Upper lobe of left lung (tissue), 6 donors: ENCODE measurements around the gene FUT2. TPM values are rescaled to one million over a fixed set of nuclear protein-coding genes. Genes with fewer than 3 reads are reported as not detected.
A peak's percentile ranks its signal among the peaks of the same experiment; 100 is the strongest.

Experiments
- ATAC-seq, 2 donors: fragments of 200-7000 bp; cut with Tn5 transposase; one replicate each; pipeline ENCODE4 v1.9.1; 2022; ENCODE audit warnings: mild to moderate bottlenecking in 2 of 2, moderate library complexity in 2 of 2; ENCODE audit not compliant: low FRiP score in 2 of 2
- DNase-seq, 2 donors: peaks; one replicate each; pipeline ENCODE4 v3.0.0-alpha.2; 2019 to 2020
- H3K27ac ChIP-seq, 4 donors: fragments of 200-600 bp; sonication (generic); one replicate each; pipeline ENCODE4 v1.5.1; 2016 to 2019
- H3K27me3 ChIP-seq, 4 donors: fragments of 200-600 bp; sonication (generic); one replicate each; pipeline ENCODE4 v1.5.1; 2017 to 2019
- H3K36me3 ChIP-seq, 4 donors: fragments of 200-600 bp; sonication (generic); one replicate each; pipeline ENCODE4 v1.5.1; 2016 to 2019
- H3K4me1 ChIP-seq, 4 donors: fragments of 200-600 bp; sonication (generic); one replicate each; pipeline ENCODE4 v1.5.1; 2018 to 2019
- H3K4me3 ChIP-seq, 4 donors: fragments of 200-600 bp; sonication (generic); one replicate each; pipeline ENCODE4 v1.5.1; 2017 to 2019; ENCODE audit warnings: mild to moderate bottlenecking in 2 of 4, moderate library complexity in 1 of 4
- H3K9me3 ChIP-seq, 4 donors: fragments of 200-600 bp; sonication (generic); one replicate each; pipeline ENCODE4 v1.5.1; 2018 to 2019
- CTCF ChIP-seq, 6 experiments: fragments of 450-650 bp in 4 of 6; fragments of 200-600 bp in 2 of 6; sonication (generic) in 2 of 6; IDR thresholded peaks; one replicate each; pipeline ENCODE4 v1.5.1; 2016 to 2019; ENCODE audit warnings: antibody characterized with exemption in 6 of 6
- EP300 ChIP-seq, 4 donors: sonication (generic); formaldehyde crosslinking; IDR thresholded peaks; one replicate each; pipeline ENCODE4 v1.5.1; 2017; ENCODE audit warnings: antibody characterized with exemption in 4 of 4, control low read depth in 2 of 4
- POLR2A ChIP-seq, 4 donors: fragments of 450-650 bp; IDR thresholded peaks; one replicate each; pipeline ENCODE4 v1.5.1; 2016 to 2017; ENCODE audit warnings: antibody characterized with exemption in 4 of 4, mild to moderate bottlenecking in 2 of 4
- POLR2AphosphoS5 ChIP-seq, 2 donors: sonication (generic); formaldehyde crosslinking; IDR thresholded peaks; one replicate each; pipeline ENCODE4 v1.5.1; 2017; ENCODE audit warnings: antibody characterized with exemption in 2 of 2
- WGBS, 2 donors: methylation state at CpG; one replicate each; pipeline ENCODE4 v1.1.5; 2017 to 2018; 5-methylcytosine and 5-hydroxymethylcytosine counted together
- total RNA-seq, 6 donors: library from RNA; depleted of rRNA in 4 of 6; stranded (reverse); fragments of >200 nt in 4 of 6; gene quantifications; one replicate each; pipeline versions ENCODE4 v1.1.0 to v1.2.1, GENCODE V29; 2016 to 2021
- donor health status: DM: no; HTN: no; CAD: no; lungs with moderate emphysema.
- donor health status: DM: no; HTN: yes; CAD: no; lungs with severe emphysema.

FUT2 gene
- total RNA-seq, 6 donors from 2014 or later = 0.15 to 4.7 (median 1.9) TPM; not detected in 1

- H3K9me3 ChIP-seq = no peaks in the 10 kb centered on the region
- DNase-seq = peak in 1 of 2 donors; percentile 54
- WGBS, 2 donors = 55 to 57% methylated on average over 21 to 22 of the region's 22 CpGs
- peaks cover 0 to 9% (median 2%) of the 10 kb centered on the region in 4 donors for H3K27me3 ChIP-seq
- peaks cover 0 to 24% (median 0%) of the 10 kb centered on the region in 4 donors for H3K36me3 ChIP-seq
- no peak for ATAC-seq
- H3K27ac ChIP-seq = peak overlapping the region in 1 of 4 donors; percentile 89
- TF ChIP-seq POLR2A (IDR thresholded peaks at IDR 0.05) (no peak), CTCF (IDR thresholded peaks at IDR 0.05) (no peak), POLR2AphosphoS5 (IDR thresholded peaks at IDR 0.05) (no peak), EP300 (IDR thresholded peaks at IDR 0.05) (no peak)
- H3K4me1 ChIP-seq = peaks cover 13 to 50% (median 18%) of the 10 kb centered on the region in 4 donors
- peak overlapping the region in 3 of 4 donors; percentile 60 to 66 (median 62) for H3K4me3 ChIP-seq
Observed at GRCh38 chr19:48737360-48737998, 41.7 kb downstream of the FUT2 start.

- Histone ChIP-seq H3K27me3 (peaks cover 0 to 9% (median 2%) of the 10 kb centered on the region in 4 donors), H3K27ac (peak overlapping the region; percentile 81 to 94 (median 87)), H3K4me3 (peak overlapping the region; percentile 31 to 66 (median 61)), H3K36me3 (peaks cover 0 to 11% (median 0%) of the 10 kb centered on the region in 4 donors), H3K4me1 (peaks cover 13 to 50% (median 18%) of the 10 kb centered on the region in 4 donors), H3K9me3 (no peaks in the 10 kb centered on the region)
- TF ChIP-seq POLR2AphosphoS5 (IDR thresholded peaks at IDR 0.05) (peak in 1 of 2 donors; percentile 9), POLR2A (IDR thresholded peaks at IDR 0.05) (peak in 1 of 4 donors; percentile 59), CTCF (IDR thresholded peaks at IDR 0.05) (peak; percentile 41 to 84 (median 68)), EP300 (IDR thresholded peaks at IDR 0.05) (no peak)
- peak; percentile 95 to 99 for DNase-seq
- 5 to 39% methylated on average over 3 to 20 of the region's 96 CpGs for WGBS, 2 donors
- ATAC-seq = peak; percentile 90
Observed at GRCh38 chr19:48738557-48739403, 43.0 kb downstream of the FUT2 start.

- H3K27me3 ChIP-seq = peaks cover 0 to 9% (median 2%) of the 10 kb centered on the region in 4 donors
- peak overlapping the region; percentile 31 to 66 (median 61) for H3K4me3 ChIP-seq
- DNase-seq = no peak
- peak overlapping the region; percentile 81 to 94 (median 87) for H3K27ac ChIP-seq
- ATAC-seq = no peak
- peaks cover 13 to 50% (median 18%) of the 10 kb centered on the region in 4 donors for H3K4me1 ChIP-seq
- no peak for TF ChIP-seq EP300 (IDR thresholded peaks at IDR 0.05)
- TF ChIP-seq POLR2AphosphoS5 (IDR thresholded peaks at IDR 0.05) = no peak
- TF ChIP-seq CTCF (IDR thresholded peaks at IDR 0.05) = no peak
- TF ChIP-seq POLR2A (IDR thresholded peaks at IDR 0.05) = no peak
- 19 to 32% methylated on average over 12 to 36 of the region's 51 CpGs for WGBS, 2 donors
- H3K36me3 ChIP-seq = peaks cover 0 to 10% (median 0%) of the 10 kb centered on the region in 4 donors
- no peaks in the 10 kb centered on the region for H3K9me3 ChIP-seq
Observed at GRCh38 chr19:48739404-48740163, 43.8 kb downstream of the FUT2 start.

- Histone ChIP-seq H3K36me3 (peaks cover 0 to 2% (median 0%) of the 10 kb centered on the region in 4 donors), H3K4me1 (peaks cover 13 to 47% (median 18%) of the 10 kb centered on the region in 4 donors), H3K27ac (peak within 1 kb of the TSS; percentile 81 to 94 (median 87)), H3K4me3 (peak within 1 kb of the TSS; percentile 31 to 66 (median 61)), H3K9me3 (no peaks in the 10 kb centered on the region), H3K27me3 (peaks cover 0 to 9% (median 2%) of the 10 kb centered on the region in 4 donors)
- WGBS, 2 donors = 36 to 47% methylated on average over 23 to 27 of the region's 27 CpGs
- ATAC-seq (peak in 1 of 2 donors; percentile 67), DNase-seq (peak in 1 of 2 donors; percentile 41)
- TF ChIP-seq POLR2AphosphoS5 (IDR thresholded peaks at IDR 0.05) = peak; percentile 69 to 88
- no peak for TF ChIP-seq CTCF (IDR thresholded peaks at IDR 0.05)
- TF ChIP-seq POLR2A (IDR thresholded peaks at IDR 0.05) = peak in 2 of 4 donors; percentile 46 to 57
- peak in 1 of 4 donors; percentile 42 for TF ChIP-seq EP300 (IDR thresholded peaks at IDR 0.05)
Observed at GRCh38 chr19:48740164-48740972, 44.6 kb downstream of the FUT2 start, which contains the start of gene RASIP1. RASIP1 (minus strand) TSS chr19:48740610; CDS start chr19:48740282, 328 bp downstream.
